Hematopoietic multipotent progenitor cell treated with erythropoietin and hydrocortisone succinate and interleukin-3 and kit ligand, for 17 days (in vitro differentiated cells): ENCODE results near the gene PXDN.
"Not testable (repeated sequence)": the region's sequence is repeated elsewhere in the genome, so short reads cannot be mapped to it uniquely, and the experiment has no call there.

Experiments
- DNase-seq: peaks from one replicate; pipeline ENCODE4 v3.0.0-alpha.2; 2015; ENCODE audit warnings: low spot score

The PXDN gene

GRCh38 chr2:1681017-1681318, 63.3 kb downstream of the PXDN start:
- no peak for DNase-seq

DNA sequence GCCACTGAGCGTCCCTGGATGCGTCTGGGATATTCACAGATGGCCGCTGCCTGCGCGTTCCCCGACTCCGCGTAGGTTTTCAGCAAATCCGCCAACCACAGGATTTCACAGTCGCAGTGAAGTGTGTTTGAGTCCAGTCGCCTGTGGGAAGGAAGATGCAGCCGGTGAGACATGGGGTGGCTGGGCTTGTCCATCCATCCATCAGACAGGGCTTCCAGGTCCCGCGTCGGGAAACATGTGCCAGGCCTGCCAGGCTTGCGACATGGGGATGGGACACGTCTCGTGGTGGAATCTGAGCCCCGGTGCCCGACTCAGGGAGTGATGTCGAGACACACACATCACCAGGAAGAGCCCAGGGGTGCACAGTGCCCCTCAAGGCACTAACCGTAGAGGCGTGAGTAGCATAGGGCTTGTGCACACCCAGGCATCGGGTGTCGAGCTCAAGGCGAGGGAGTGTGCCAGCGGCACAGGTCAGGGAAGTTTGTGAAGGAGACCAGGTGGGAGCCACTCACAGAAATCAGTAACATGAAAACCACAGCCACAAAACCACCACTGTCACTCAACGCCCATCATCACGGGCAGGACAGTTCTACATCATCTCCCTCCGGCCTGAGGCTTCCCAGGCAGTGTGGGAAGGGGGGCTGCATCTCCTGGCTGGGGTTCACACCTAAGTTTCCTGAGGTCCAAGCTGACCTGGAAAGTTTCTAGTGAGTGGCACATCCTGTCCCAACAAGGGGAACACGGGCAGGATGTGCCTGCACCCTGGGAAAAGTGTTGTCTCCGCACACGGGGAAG, 63.9 kb downstream of the PXDN start:
- DNase-seq: no peak

DNA sequence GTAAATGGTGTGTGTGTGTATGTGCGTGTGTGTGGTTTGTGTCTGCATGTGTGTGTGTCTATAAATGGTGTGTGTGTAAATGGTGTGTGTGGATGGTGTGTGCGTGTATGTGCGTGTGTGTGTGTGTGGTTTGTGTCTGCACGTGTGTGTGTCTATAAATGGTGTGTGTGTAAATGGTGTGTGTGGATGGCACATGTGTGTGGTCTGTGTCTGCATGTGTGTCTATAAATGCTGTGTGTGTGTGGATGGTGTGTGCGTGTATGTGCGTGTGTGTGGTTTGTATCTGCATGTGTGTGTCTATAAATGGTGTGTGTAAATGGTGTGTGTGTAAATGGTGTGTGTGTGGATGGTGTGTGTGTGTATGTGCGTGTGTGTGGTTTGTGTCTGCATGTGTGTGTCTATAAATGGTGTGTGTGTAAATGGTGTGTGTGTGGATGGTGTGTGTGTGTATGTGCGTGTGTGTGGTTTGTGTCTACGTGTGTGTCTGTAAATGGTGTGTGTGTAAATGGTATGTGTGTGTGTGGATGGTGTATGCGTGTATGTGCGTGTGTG, 64.8 kb downstream of the PXDN start:
- DNase-seq: not testable (repeated sequence)

- not testable (repeated sequence) for DNase-seq
Observed at GRCh38 chr2:1679065-1679464, 65.2 kb downstream of the PXDN start.

DNA sequence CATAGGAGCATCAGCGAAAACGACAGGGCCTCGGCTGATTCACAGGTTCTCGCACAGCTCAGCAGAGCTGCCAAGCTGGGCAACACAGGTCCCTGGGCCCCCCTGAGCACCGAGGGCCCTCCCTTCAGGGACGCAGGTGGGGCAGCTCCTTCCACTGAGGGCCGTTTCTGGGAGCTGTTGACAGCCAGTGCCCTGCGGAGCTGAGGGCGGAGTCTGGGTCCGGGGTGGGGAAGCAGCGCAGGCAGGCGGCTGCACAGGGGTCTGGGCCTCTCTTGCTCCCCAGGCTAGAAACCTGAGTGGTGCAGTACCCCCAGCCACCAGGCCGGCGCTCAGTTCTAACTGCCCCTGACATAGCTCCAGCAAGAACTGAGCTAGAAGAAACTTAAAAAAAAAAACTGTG, 65.7 kb downstream of the PXDN start:
- no peak for DNase-seq

GRCh38 chr2:1677821-1678165, 66.5 kb downstream of the PXDN start:
- no peak for DNase-seq

- no peak for DNase-seq
Observed at GRCh38 chr2:1676913-1677820, 67.1 kb downstream of the PXDN start.

- DNase-seq: no peak
Observed at GRCh38 chr2:1676091-1676912, 68.0 kb downstream of the PXDN start.

GRCh38 chr2:1675633-1676032, 68.7 kb downstream of the PXDN start:
- no peak for DNase-seq

DNA sequence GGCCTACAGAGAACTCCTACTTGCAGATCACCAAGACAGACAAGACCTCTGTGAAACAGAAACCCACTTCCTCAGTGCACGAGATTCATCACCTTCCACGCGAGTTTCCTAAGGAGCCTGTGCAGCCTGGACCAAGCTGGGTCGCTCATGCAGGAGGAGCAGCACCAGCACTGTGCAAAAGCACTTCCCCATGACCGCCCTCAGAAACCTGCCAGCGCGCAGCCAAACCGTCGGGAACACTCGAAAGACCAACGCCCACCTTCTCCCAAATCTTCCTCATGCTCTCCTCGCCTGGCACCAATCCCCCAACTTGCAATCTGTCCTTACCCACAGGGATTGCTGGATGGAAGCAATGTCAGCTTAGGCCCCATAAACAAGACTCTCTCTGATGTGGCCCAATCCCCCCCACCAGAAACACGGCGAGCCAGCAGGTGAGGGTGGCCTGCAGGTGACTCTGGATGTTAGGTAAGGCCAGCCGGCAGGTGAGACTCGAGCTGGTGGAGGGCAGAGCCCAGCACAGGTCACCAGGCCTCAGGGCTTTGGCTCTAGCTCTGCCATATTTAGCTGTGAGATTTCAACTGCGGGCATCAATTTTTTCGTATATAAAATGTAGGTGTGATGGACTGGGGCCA, 69.4 kb downstream of the PXDN start:
- no peak for DNase-seq

DNA sequence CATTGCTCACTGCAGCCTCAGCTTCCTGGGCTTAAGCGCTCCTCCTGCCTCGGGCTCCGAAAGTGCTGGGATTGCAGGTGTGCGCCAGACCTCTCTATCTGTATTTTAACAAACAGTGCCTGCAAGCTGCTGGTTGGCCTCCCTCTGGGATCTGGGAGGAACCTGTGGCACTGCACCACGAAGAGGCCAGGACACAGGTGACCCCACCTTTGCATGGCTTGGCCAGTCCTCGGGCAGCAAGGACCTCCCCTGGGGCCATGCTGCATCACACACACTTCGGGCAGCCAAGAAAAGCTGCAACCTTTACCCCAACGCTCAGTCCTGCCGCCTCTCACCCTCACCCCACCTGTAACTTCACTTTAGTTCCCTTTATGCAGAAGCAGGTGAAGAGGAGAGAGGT, 70.0 kb downstream of the PXDN start:
- DNase-seq: no peak

GRCh38 chr2:1673160-1673944, 71.0 kb downstream of the PXDN start:
- DNase-seq: no peak

DNA sequence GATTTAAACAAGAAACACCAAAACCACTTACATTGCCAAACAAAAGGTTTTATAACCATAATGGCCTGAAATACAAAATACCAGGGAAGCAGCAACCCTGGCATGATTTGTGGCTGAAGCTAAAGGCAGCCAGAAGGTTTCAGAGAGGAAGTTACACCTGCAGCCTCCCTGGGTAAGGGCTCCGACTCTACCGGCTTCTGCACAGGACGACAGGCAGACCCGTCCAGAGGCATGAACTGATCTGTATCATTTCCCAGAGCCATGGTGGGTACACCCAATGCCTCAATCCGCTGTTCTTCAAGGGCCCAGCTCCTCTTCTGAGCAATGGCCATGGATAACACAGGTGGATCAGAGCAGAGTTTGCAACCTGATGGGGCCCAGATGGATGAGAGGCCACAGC, 71.6 kb downstream of the PXDN start:
- no peak for DNase-seq

DNA sequence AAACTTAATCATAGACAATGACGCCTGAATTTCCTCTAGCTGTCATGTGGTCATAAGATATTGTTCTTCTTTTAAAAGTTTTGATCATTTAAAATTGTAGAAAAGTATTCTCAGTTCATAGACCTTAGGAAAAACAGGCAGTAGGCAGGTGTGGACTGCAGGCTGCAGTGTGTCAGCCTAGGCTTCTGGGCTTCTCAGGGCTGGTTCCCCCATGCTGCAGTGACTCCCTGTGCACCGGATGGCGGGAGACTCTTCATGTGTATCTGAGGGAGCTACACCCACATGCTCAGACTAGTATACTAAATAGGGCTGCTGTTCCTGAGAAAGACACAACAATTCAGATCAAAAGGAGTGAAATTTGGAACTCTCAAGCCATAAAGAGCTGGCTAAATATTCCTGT, 72.4 kb downstream of the PXDN start:
- DNase-seq: no peak

- DNase-seq: no peak
Observed at GRCh38 chr2:1670636-1671035, 73.7 kb downstream of the PXDN start.

DNA sequence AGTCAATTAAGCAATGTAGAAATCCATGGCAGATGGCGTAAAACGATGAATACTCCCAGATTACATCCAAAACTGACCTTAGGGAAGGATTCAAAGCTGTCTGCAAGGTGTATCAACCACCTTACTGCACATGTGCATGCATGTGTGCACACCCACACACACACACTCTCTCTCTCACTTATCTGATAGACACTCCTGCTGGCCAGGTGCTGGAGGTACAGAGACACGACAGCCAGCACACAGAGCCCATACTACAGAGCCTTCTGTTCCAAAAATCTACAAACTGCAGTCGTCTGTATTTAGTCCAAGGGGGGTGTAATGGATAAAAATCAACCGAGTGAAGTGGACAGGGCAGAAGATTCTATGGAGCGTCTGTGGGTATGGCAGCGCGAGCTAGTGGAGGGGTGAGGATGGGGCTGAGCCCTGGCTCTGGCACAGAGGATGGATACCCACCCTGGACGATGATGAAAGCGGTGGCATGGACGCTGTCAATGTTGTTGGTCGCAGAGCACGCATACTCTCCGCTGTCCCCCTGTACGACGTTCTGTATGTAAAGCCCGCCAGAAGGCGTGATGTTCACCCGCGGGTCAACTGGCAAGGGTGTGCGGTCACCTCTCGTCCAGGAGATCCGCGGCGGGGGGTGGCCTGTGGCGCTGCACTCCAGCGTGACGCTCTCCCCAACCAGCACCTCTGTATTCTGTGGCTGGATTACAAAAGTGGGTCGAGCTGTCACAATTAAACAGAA, 78.4 kb downstream of the PXDN start:
- DNase-seq: no peak

GRCh38 chr2:1664698-1665097, 79.6 kb downstream of the PXDN start:
- DNase-seq: no peak

DNA sequence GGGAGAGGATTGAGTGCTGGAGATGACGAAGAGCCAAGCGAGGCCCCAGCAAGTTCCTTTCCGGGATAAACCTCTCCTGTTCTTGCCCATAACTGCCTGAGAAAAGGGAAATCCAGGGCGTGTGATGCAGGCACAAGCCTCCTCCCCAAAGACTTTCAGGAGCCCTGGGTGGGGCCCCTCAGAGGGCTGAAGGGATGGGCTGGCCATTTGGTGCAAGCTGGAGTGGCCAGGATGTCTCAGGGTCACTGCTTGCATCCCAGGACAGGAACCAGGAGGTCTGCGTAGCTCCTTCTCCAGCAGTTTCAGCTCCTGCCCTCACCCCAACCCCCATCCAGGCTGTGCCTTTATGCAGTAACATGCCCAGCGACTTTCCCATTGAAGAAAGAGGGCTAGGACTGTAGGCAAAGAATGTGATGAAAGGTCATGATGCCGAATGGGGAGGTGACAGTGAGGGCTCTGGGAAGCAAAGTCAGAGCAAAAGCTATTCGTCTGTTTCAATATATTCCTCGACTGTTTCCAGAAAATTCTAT, 80.2 kb downstream of the PXDN start:
- DNase-seq: no peak

DNA sequence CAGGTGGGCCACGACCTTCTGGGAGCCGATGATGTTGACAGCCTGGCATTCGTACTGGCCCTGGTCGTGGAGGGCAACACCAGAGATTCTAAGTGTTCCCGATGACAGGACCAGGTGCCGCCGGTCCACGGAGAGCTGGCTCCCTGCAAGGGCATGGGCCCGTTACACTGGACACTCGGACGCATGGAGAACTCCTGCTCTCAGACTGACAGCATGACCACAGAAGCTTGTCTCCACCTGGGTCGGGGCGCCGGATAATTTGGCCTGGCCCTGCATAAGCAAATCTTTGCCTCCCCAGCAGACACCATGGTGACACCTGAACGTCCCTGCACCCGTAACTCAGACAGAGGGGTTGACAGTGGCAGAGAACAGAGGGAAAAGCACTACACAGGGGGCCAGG, 80.7 kb downstream of the PXDN start:
- DNase-seq: no peak

DNA sequence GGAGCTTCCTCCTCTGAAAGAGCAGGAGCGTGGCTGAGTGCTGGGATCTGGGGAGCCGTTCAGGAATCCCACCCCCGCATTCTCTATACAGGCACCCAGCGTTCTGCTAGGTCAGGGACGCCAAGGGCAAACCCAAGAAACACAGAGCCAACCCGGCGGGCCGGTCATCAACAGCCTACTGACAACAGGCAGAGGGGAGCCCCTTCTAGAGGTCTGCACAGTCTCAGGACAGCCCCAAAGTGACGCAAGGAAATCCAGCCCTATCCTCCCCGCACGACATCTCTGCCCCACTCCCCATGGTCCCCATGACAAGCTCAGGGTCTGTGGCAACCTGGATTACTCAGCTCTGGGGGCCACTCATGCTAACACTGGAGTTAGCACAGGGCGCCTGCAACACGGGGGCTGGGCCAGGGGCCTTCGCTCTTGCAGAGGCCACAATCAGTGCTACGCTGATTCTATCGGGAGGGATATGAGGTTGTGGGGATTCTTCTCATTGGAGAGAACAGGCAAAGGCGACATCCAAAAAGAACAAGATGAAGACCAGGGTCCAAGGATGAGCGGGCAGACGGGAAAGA, 81.6 kb downstream of the PXDN start:
- DNase-seq: no peak
